H1 (cell line): ENCODE results near the gene FGF23. TPM values are rescaled to one million over a fixed set of nuclear protein-coding genes. Genes with fewer than 3 reads are reported as not detected.

ENCODE experiments used
- CTCF ChIA-PET: fragments of 300-600 bp; sonication (Branson Sonifier 250); formaldehyde crosslinking; loops from one replicate; lab custom pipeline; 2021; ENCODE audit not compliant: partially characterized antibody; lab: Charles Lee
- POLR2A ChIA-PET: fragments of 300-600 bp; sonication (Branson Sonifier 250); formaldehyde crosslinking; loops from one replicate; lab custom pipeline; 2021; ENCODE audit warnings: inconsistent platforms; ENCODE audit not compliant: partially characterized antibody; lab: Charles Lee
- DNase-seq, 2 experiments: peaks; one replicate each; pipeline versions ENCODE4 v3.0.0 to v3.0.0-alpha.2; 2010 to 2022; ENCODE audit warnings: low spot score in 2 of 2, low read depth in 1 of 2, mixed read lengths in 1 of 2
- FAIRE-seq: peaks from 2 replicates; lab custom pipeline; 2011; peaks lifted over from hg19 to GRCh38; lab: Jason Lieb, UNC
- H2AFZ ChIP-seq: 2 replicates; pipeline ENCODE4 v1.8.1; 2012; ENCODE audit warnings: low read length, inconsistent platforms
- H2AK5ac ChIP-seq: 2 replicates; pipeline ENCODE4 v1.6.1; 2013; ENCODE audit warnings: low read depth, low read length
- H2BK120ac ChIP-seq: replicated peaks from 2 replicates; pipeline ENCODE3; 2013; ENCODE audit warnings: low read depth, low read length, inconsistent platforms
- H2BK12ac ChIP-seq: 2 replicates; pipeline ENCODE4 v1.6.1; 2013; ENCODE audit warnings: low read depth, low read length
- H2BK15ac ChIP-seq: 2 replicates; pipeline ENCODE4 v1.6.1; 2013; ENCODE audit warnings: low read length
- H2BK20ac ChIP-seq: 2 replicates; pipeline ENCODE4 v1.6.1; 2013; ENCODE audit warnings: low read length
- H2BK5ac ChIP-seq: 2 replicates; pipeline ENCODE4 v1.6.1; 2013; ENCODE audit warnings: low read depth, low read length
- H3K14ac ChIP-seq: 2 replicates; pipeline ENCODE4 v1.6.1; 2013; ENCODE audit warnings: inconsistent platforms; ENCODE audit not compliant: insufficient read length
- H3K18ac ChIP-seq: 2 replicates; pipeline ENCODE4 v1.6.1; 2013; ENCODE audit warnings: low read length; ENCODE audit errors: extremely low read depth
- H3K23ac ChIP-seq: 2 replicates; pipeline ENCODE4 v1.6.1; 2013; ENCODE audit warnings: inconsistent platforms; ENCODE audit not compliant: insufficient read length
- H3K23me2 ChIP-seq: 2 replicates; pipeline ENCODE4 v1.6.1; 2013; ENCODE audit warnings: low read depth, low read length
- H3K27ac ChIP-seq: 2 replicates; pipeline ENCODE4 v1.6.1; 2011; ENCODE audit warnings: low read depth, low read length, inconsistent platforms
- H3K27me3 ChIP-seq, 4 experiments: replicated peaks in 1 of 4; 1 replicate in 1 of 4; 2 replicates in 3 of 4; pipeline versions ENCODE4 v1.6.1 to v1.8.1; 2011 to 2013; ENCODE audit warnings: low read length in 3 of 4, mild to moderate bottlenecking in 3 of 4, inconsistent platforms in 2 of 4, mixed read lengths in 2 of 4, moderate library complexity in 1 of 4; ENCODE audit not compliant: control insufficient read depth in 3 of 4, insufficient read depth in 3 of 4; ENCODE audit errors: extremely low read depth in 1 of 4
- H3K36me3 ChIP-seq, 4 experiments: 2 replicates each; pipeline versions ENCODE4 v1.6.1 to v1.8.1; 2011 to 2013; ENCODE audit warnings: mild to moderate bottlenecking in 4 of 4, low read length in 3 of 4, moderate library complexity in 2 of 4, control low read depth in 1 of 4, inconsistent platforms in 1 of 4; ENCODE audit not compliant: insufficient read depth in 4 of 4, control insufficient read depth in 2 of 4
- H3K4ac ChIP-seq: replicated peaks from 2 replicates; pipeline ENCODE3; 2013; ENCODE audit warnings: low read length, low read depth, mixed read lengths, inconsistent platforms; ENCODE audit not compliant: insufficient read length
- H3K4me1 ChIP-seq, 4 experiments: replicated peaks in 1 of 4; 1 replicate in 1 of 4; 2 replicates in 3 of 4; pipeline versions ENCODE4 v1.6.1 to v1.8.1; 2011 to 2013; ENCODE audit warnings: low read length in 3 of 4, inconsistent platforms in 2 of 4, mixed read lengths in 1 of 4; ENCODE audit not compliant: insufficient read depth in 4 of 4, control insufficient read depth in 3 of 4
- H3K4me2 ChIP-seq, 2 experiments: 2 replicates each; pipeline versions ENCODE4 v1.6.1 to v1.8.1; 2011 to 2013; ENCODE audit warnings: low read depth in 2 of 2, low read length in 2 of 2, control low read depth in 1 of 2, inconsistent platforms in 1 of 2, mild to moderate bottlenecking in 1 of 2; ENCODE audit not compliant: insufficient read depth in 1 of 2
- H3K4me3 ChIP-seq, 4 experiments: fragments of 200-600, 300-600 bp in 1 of 4; sonication (generic), shearing (Covaris generic), sonication (Bioruptor Twin) in 1 of 4; 2 replicates each; pipeline versions ENCODE4 v1.5.1 to v1.8.1; 2011 to 2016; ENCODE audit warnings: low read length in 4 of 4, low read depth in 3 of 4, control low read depth in 2 of 4, inconsistent platforms in 2 of 4, mild to moderate bottlenecking in 2 of 4, mixed read lengths in 1 of 4, moderate library complexity in 1 of 4; ENCODE audit not compliant: insufficient read depth in 2 of 4; ENCODE audit errors: extremely low read depth in 1 of 4
- H3K56ac ChIP-seq: replicated peaks from 2 replicates; pipeline ENCODE3; 2013; ENCODE audit warnings: low read depth, mild to moderate bottlenecking, mixed read lengths, low read length, inconsistent platforms; ENCODE audit not compliant: insufficient read length
- H3K79me1 ChIP-seq: 2 replicates; pipeline ENCODE4 v1.6.1; 2013; ENCODE audit warnings: low read depth, low read length, control low read depth
- H3K79me2 ChIP-seq, 2 experiments: 2 replicates each; pipeline versions ENCODE4 v1.6.1 to v1.8.1; 2012 to 2013; ENCODE audit warnings: low read length in 2 of 2, mild to moderate bottlenecking in 2 of 2, inconsistent platforms in 1 of 2; ENCODE audit not compliant: insufficient read depth in 2 of 2, control insufficient read depth in 1 of 2
- H3K9ac ChIP-seq, 4 experiments: replicated peaks in 1 of 4; 1 replicate in 1 of 4; 2 replicates in 3 of 4; pipeline versions ENCODE4 v1.6.1 to v1.8.1; 2011 to 2013; ENCODE audit warnings: low read depth in 3 of 4, low read length in 3 of 4, control low read depth in 2 of 4, mild to moderate bottlenecking in 2 of 4, moderate library complexity in 2 of 4, inconsistent platforms in 1 of 4; ENCODE audit errors: extremely low read depth in 1 of 4
- H3K9me3 ChIP-seq, 2 experiments: 2 replicates each; pipeline versions ENCODE4 v1.6.1 to v1.8.1; 2012 to 2013; ENCODE audit warnings: mild to moderate bottlenecking in 2 of 2, moderate library complexity in 2 of 2, control low read depth in 1 of 2, inconsistent platforms in 1 of 2, low read depth in 1 of 2, low read length in 1 of 2, mixed read lengths in 1 of 2; ENCODE audit not compliant: insufficient read depth in 2 of 2
- H4K20me1 ChIP-seq, 2 experiments: replicated peaks in 1 of 2; 2 replicates each; pipeline versions ENCODE3 to v1.8.1; 2011 to 2013; ENCODE audit warnings: inconsistent platforms in 2 of 2, low read length in 2 of 2, mild to moderate bottlenecking in 1 of 2; ENCODE audit not compliant: insufficient read depth in 2 of 2, control insufficient read depth in 1 of 2
- H4K5ac ChIP-seq: 2 replicates; pipeline ENCODE4 v1.6.1; 2013; ENCODE audit warnings: low read length, low read depth, mixed read lengths, inconsistent platforms; ENCODE audit not compliant: insufficient read length
- H4K8ac ChIP-seq: 2 replicates; pipeline ENCODE4 v1.8.0; 2013; ENCODE audit warnings: mild to moderate bottlenecking, moderate library complexity, low read length, inconsistent platforms; ENCODE audit not compliant: insufficient read depth; ENCODE audit errors: extremely low read depth
- H4K91ac ChIP-seq: replicated peaks from 2 replicates; pipeline ENCODE3; 2013; ENCODE audit warnings: low read length, mixed read lengths, inconsistent platforms; ENCODE audit not compliant: insufficient read length
- EGR1 ChIP-seq: IDR thresholded peaks from 2 replicates; pipeline ENCODE4 v1.6.1; 2011; ENCODE audit warnings: low read depth, low read length, borderline replicate concordance
- PHF8 ChIP-seq: fragments of 200-600 bp; sonication (generic); conservative IDR thresholded peaks from 2 replicates; pipeline ENCODE4 v1.7.1; 2012; ENCODE audit warnings: low read depth, mild to moderate bottlenecking, inconsistent platforms, low read length, moderate library complexity
- SAP30 ChIP-seq: fragments of 300-600 bp; sonication (generic); IDR thresholded peaks from 2 replicates; pipeline ENCODE4 v1.7.1; 2012; ENCODE audit warnings: low read length, moderate library complexity, mild to moderate bottlenecking, inconsistent platforms; ENCODE audit not compliant: insufficient read depth, insufficient replicate concordance
- SP1 ChIP-seq: IDR thresholded peaks from 2 replicates; pipeline ENCODE4 v1.6.1; 2011; ENCODE audit warnings: low read depth, low read length
- WGBS, 2 experiments: shearing (Covaris generic) in 1 of 2; methylation state at CpG; one replicate each; pipeline versions ENCODE4 v1.1.6 to v1.1.7; 2013 to 2015; ENCODE audit warnings: low lambda C conversion rate in 2 of 2, mixed read lengths in 2 of 2, inconsistent platforms in 1 of 2, low coverage in 1 of 2, missing lambda C conversion rate in 1 of 2; ENCODE audit not compliant: insufficient replicate concordance in 2 of 2, insufficient coverage in 1 of 2, insufficient read length in 1 of 2; ENCODE audit errors: extremely low coverage in 1 of 2, missing lambda C conversion rate in 1 of 2; 5-methylcytosine and 5-hydroxymethylcytosine counted together
- polyA plus RNA-seq, 7 experiments: library from polyadenylated mRNA; depleted of rRNA in 3 of 7; stranded (reverse) in 5 of 7; unstranded in 2 of 7; fragments of >200 nt in 5 of 7; fragments of 200-250 nt in 2 of 7; gene quantifications; 1 replicate in 5 of 7; 2 replicates in 1 of 7; 4 replicates in 1 of 7; pipeline versions ENCODE4 v1.2.1 to v1.2.3, GENCODE V29; 2011 to 2013; ENCODE audit warnings: missing spikeins in 2 of 7, mixed read lengths in 2 of 7
- total RNA-seq: library from RNA; stranded (reverse); fragmentation: NEBNext Ultra II Directional; extraction: Animal tissue kit (Norgen Biotek cat#: 25700); gene quantifications from 2 replicates; pipeline ENCODE4 v1.2.1, GENCODE V29; 2021
- TF ChIP-seq, protein P1 (sequence below): IDR thresholded peaks from 2 replicates; pipeline ENCODE4 v1.6.1; 2011; ENCODE audit warnings: low read length, improper control_type of control experiment

The FGF23 gene
- total and polyA plus RNA-seq, 2 of the 8 experiments (the other 6 are each of a cell fraction or from before 2014, with no cell fraction given): 0.35 to 0.67 TPM

DNA sequence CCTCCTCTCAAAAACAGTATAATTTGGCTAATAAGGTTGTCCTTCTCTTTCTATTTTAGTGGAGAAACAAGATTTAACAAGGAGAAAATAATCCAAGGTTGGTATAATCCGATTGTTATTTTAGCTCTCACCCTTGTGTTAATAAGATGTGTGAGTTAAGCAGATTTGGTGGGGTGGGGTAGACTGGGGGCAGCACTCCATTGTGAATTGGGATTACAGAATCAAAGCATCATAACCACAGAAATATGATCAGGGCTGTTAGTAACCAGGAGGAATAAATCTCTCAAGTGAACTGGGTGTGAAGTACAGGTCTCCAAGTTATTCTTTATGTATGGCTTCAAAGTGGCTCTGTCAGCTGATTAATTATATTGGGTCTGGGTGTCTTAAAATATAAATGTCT lies 48.3 kb downstream of the FGF23 start:
- TF ChIP-seq PHF8: no peak
- TF ChIP-seq SAP30: no peak
- TF ChIP-seq SP1: no peak
- TF ChIP-seq, protein P1, sequence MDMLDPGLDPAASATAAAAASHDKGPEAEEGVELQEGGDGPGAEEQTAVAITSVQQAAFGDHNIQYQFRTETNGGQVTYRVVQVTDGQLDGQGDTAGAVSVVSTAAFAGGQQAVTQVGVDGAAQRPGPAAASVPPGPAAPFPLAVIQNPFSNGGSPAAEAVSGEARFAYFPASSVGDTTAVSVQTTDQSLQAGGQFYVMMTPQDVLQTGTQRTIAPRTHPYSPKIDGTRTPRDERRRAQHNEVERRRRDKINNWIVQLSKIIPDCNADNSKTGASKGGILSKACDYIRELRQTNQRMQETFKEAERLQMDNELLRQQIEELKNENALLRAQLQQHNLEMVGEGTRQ: no peak
- TF ChIP-seq EGR1: no peak
- TF ChIP-seq, all 59 proteins: peak for 0
- no peaks in the 10 kb centered on the region for H3K9me3 ChIP-seq
- H4K5ac ChIP-seq: no peak overlapping the region
- H3K27me3 ChIP-seq: no peaks in the 10 kb centered on the region
- no peak overlapping the region for H2BK5ac ChIP-seq
- H3K36me3 ChIP-seq: peaks cover 3 to 14% (median 5%) of the 10 kb centered on the region in 4 experiments; a peak in 5 of 8 replicates
- no peak overlapping the region for H2AK5ac ChIP-seq
- no peak overlapping the region for H3K4ac ChIP-seq
- H3K23me2 ChIP-seq: no peaks in the 10 kb centered on the region; the same call in 1 of the 2 replicates
- H2BK20ac ChIP-seq: no peak overlapping the region
- peaks cover 3% of the 10 kb centered on the region; the same call in 1 of the 2 replicates for H3K79me1 ChIP-seq
- no peak overlapping the region for H3K18ac ChIP-seq
- H2BK15ac ChIP-seq: no peak overlapping the region
- H3K27ac ChIP-seq: no peak overlapping the region
- no peak overlapping the region for H2AFZ ChIP-seq
- no peak overlapping the region for H3K14ac ChIP-seq
- H4K20me1 ChIP-seq: peaks cover 0 to 4% of the 10 kb centered on the region in 2 experiments
- H3K23ac ChIP-seq: no peak overlapping the region
- no peak overlapping the region for H4K8ac ChIP-seq
- FAIRE-seq: no peak
- H4K91ac ChIP-seq: no peak overlapping the region
- 89% methylated on average over 1 of the region's 1 CpG; no CpG with 5 or more reads in 1 of the 2 experiments for WGBS, 2 experiments
- H3K4me3 ChIP-seq: no peak overlapping the region
- ChIA-PET CTCF (interaction anchor here (0.8 kb wide), 1 partner anchor 196 kb away, joined by 3 read pairs; no protein-coding TSS in a partner anchor), POLR2A (interaction anchor here (0.6 to 2.3 kb wide), 2 partner anchors 9 to 607 kb away, joined by 3 to 6 read pairs; no protein-coding TSS in a partner anchor)
- no peak overlapping the region for H2BK12ac ChIP-seq
- no peak overlapping the region for H3K9ac ChIP-seq
- no peak overlapping the region for H2BK120ac ChIP-seq
- H3K4me1 ChIP-seq: no peaks in the 10 kb centered on the region
- peaks cover 0 to 32% of the 10 kb centered on the region in 2 experiments; a peak in 2 of 4 replicates for H3K79me2 ChIP-seq
- no peak overlapping the region for H3K4me2 ChIP-seq
- no peak overlapping the region for H3K56ac ChIP-seq
- DNase-seq: no peak
